AG04449 (cell line): ENCODE measurements around the gene PHF20.
"Not testable (repeated sequence)": the region's sequence is repeated elsewhere in the genome, so short reads cannot be mapped to it uniquely, and the experiment has no call there.

Experiments used
- CTCF ChIA-PET: fragments of 350-600 bp; formaldehyde crosslinking; extraction: SDS; loops from one replicate; lab custom pipeline; 2021; ENCODE audit warnings: antibody characterized with exemption; lab: Yijun Ruan, JAX
- POLR2A ChIA-PET: fragments of 400-600, 350-600 bp; formaldehyde crosslinking; extraction: SDS; loops from one replicate; lab custom pipeline; 2020; ENCODE audit warnings: antibody characterized with exemption, inconsistent platforms; lab: Yijun Ruan, JAX
- DNase-seq: peaks from one replicate; pipeline ENCODE4 v3.0.0-alpha.2; 2010; ENCODE audit warnings: low read depth, low spot score
- H3K4me3 ChIP-seq: 2 replicates; pipeline ENCODE4 v1.5.1; 2011; ENCODE audit warnings: low read depth, mild to moderate bottlenecking, control low read depth, low read length
- TF ChIP-seq, protein P1 (sequence below): IDR thresholded peaks from one replicate; pipeline ENCODE4 v1.5.1; 2011; ENCODE audit warnings: mild to moderate bottlenecking, moderate library complexity, low read length, control low read depth, inconsistent platforms; ENCODE audit not compliant: insufficient read depth; ENCODE audit errors: missing control alignments

Gene PHF20

DNA sequence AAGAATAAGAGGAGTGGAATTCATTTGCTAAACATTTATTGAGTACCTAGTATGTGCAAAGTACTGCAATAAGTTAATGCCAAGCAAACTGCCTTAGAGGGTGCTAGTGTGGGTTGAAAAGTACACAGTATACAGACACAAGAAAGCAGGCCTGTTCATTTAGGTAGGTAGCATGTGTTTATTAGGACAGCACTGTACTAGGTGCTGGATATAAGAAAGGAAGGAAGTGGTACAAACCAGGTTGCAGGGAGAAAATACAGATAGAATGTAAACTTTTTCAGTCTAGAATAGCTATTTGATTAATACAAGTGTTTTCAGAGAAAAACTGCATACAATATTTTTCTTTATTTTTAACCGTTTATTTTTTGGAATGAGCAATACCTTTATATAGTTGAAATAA lies 68.1 kb downstream of the PHF20 start:
- no peak overlapping the region for H3K4me3 ChIP-seq
- POLR2A ChIA-PET = no interaction called here
- TF ChIP-seq, protein P1, sequence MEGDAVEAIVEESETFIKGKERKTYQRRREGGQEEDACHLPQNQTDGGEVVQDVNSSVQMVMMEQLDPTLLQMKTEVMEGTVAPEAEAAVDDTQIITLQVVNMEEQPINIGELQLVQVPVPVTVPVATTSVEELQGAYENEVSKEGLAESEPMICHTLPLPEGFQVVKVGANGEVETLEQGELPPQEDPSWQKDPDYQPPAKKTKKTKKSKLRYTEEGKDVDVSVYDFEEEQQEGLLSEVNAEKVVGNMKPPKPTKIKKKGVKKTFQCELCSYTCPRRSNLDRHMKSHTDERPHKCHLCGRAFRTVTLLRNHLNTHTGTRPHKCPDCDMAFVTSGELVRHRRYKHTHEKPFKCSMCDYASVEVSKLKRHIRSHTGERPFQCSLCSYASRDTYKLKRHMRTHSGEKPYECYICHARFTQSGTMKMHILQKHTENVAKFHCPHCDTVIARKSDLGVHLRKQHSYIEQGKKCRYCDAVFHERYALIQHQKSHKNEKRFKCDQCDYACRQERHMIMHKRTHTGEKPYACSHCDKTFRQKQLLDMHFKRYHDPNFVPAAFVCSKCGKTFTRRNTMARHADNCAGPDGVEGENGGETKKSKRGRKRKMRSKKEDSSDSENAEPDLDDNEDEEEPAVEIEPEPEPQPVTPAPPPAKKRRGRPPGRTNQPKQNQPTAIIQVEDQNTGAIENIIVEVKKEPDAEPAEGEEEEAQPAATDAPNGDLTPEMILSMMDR = no peak
- no peak for DNase-seq
- CTCF ChIA-PET = no interaction called here

DNA sequence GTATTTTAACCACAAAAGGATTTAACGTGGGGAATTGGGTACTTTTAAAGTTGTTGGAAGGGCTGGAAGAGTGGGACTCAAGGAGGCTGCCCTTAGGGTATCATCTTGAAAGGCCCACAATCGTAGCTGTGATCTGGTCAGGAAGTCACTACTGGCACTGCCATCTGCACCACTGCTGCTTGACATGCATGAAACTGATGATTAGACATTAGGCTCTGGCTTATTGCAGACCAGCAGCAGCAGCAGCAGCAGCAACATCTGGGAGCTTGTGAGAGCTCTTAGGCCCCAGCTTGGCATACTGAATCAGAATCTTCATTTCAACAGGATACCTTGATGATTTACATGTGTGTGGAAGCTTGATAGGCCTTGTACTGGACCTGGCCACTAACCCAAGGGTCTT lies 68.6 kb downstream of the PHF20 start:
- ChIA-PET CTCF (interaction anchor here (1.1 kb wide), 1 partner anchor 44 kb away, joined by 3 read pairs; no protein-coding TSS in a partner anchor), POLR2A (no interaction called here)
- TF ChIP-seq, protein P1 = no peak
- no peak overlapping the region for H3K4me3 ChIP-seq
- DNase-seq = no peak

DNA sequence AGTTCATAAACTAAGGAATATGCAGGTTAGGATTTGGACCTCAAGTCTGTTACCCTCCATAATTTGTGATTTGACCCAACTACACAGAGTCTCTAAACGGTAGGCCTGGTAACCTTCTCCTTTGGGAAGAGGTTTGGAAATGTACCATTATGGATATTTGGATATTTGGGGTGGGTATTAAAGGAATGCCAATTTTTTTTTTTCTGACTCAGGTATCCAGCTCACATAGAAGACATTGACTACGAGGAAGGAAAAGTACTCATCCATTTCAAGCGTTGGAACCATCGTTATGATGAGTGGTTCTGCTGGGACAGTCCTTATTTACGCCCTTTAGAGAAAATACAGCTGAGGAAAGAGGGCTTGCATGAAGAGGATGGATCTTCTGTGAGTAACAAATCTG lies 70.5 kb downstream of the PHF20 start:
- POLR2A ChIA-PET = no interaction called here
- DNase-seq = no peak
- TF ChIP-seq, protein P1 = no peak
- CTCF ChIA-PET = no interaction called here
- H3K4me3 ChIP-seq = no peak overlapping the region

DNA sequence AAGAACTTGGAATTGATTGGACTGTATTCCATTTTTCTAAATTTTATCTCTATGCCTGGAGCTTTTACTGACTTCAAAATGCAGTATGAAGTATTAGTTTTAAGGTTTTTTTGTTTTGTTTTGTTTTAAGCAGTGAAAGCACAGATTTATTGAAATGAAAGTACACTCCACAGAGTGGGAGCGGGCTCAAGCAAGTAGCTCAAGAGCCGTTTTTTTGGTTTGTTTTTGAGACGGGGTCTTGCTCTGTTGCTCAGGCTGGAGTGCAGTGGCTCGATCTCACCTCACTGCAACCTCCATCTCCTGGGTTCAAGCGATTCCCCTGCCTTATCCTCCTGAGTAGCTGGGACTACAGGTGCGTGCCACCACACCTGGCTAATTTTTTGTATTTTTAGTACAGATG lies 72.1 kb downstream of the PHF20 start:
- POLR2A ChIA-PET, CTCF ChIA-PET, H3K4me3 ChIP-seq, DNase-seq: not testable (repeated sequence)

DNA sequence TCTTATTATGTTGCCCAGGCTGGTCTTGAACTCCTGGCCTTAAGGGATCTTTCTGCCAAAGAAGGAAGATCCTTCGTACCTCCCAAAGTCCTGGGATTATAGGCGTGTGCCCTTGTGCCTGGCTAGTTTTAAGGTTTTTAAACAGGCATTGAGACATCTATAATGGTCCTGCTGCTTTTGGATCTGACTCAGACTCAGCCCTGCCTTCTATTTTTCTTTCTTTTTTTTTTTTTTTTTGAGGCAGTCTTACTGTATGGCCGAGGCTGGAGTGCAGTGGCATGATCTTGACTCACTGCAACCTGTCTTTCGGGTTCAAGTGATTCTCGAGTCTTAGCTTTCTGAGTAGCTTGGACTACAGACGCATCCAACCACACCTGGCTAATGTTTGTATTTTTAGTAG lies 73.7 kb downstream of the PHF20 start:
- ChIA-PET CTCF (no interaction called here), POLR2A (no interaction called here)
- TF ChIP-seq, protein P1 = no peak
- H3K4me3 ChIP-seq = no peak overlapping the region
- no peak for DNase-seq

DNA sequence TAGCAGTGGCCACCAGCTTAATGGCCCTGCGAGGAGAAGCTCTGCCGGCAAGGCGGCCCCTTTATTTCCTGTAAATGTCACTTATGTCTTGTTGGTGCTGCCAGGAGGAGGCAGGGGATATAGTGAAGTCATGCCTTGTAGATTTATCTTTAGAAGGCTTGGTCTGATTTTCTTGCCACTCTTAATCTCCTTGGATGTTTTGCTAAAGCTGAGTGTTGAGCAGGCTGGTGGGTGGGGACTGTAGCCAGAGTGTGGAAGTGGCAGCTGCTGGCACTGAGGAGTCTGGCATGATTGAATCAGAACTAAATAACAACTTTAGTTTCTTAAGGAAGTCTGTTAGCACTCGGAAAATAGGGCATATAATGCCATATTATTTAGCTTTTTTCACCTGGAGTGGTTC lies 77.9 kb downstream of the PHF20 start:
- CTCF ChIA-PET = interaction anchor here (0.9 to 1.2 kb wide), 2 partner anchors 8 to 34 kb away, joined by 3 to 4 read pairs; no protein-coding TSS in a partner anchor
- POLR2A ChIA-PET = interaction anchor here (0.6 to 1.1 kb wide), 2 partner anchors 24 to 26 kb away, joined by 4 to 5 read pairs; no protein-coding TSS in a partner anchor
- no peak for DNase-seq
- no peak overlapping the region for H3K4me3 ChIP-seq
- TF ChIP-seq, protein P1 = no peak

DNA sequence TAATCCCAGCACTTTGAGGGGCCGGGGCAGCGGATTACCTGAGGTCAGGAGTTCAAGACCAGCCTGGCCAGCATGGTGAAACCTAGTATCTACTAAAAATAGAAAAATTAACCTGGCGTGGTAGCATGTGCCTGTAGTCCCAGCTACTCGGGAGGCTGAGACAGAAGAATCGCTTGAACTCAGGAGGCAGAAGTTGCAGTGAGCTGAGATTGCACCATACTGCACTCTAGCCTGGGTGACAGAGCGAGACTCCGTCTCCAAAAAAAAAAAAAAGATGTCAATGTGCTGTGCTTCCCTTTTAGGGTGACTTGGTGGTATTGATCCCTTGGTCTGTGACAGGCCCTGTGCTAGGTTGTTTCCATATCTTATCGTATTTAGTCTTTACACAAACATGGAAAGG lies 79.8 kb downstream of the PHF20 start:
- CTCF ChIA-PET, H3K4me3 ChIP-seq, DNase-seq, POLR2A ChIA-PET: not testable (repeated sequence)
